Measurements from ENCODE around the gene NEGR1. TPM values are rescaled to one million over a fixed set of nuclear protein-coding genes. Genes with fewer than 3 reads are reported as not detected.

Gene NEGR1
- total and polyA plus RNA-seq, 11 donors, result 1.7 to 11.3 (median 6.8) TPM

DNA sequence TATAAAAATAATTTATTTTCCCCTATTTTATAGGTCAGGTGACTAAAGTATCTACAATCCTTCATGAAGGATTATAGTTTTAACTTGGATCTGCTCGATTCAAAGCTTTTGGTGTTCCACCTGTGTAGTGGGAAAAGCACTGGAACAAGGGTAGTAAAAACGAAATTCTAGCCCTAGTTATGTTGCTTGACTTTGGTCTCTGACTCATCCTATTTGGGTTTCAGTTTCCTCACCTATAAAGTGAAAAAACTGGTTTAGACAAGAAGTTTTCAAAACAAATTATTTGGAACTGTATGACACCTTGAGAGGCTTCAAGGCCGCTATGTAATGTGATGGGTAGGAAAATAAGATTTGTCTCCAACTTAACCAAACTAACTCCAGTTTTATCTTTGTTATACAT, 696.3 kb downstream of the NEGR1 start:
- Histone ChIP-seq H3K36me3 (no peaks in the 10 kb centered on the region), H3K9me3 (no peaks in the 10 kb centered on the region), H3K27ac (no peak overlapping the region), H3K4me3 (no peak overlapping the region), H3K27me3 (no peaks in the 10 kb centered on the region), H3K4me1 (peaks cover 0 to 9% (median 0%) of the 10 kb centered on the region in 12 donors)
- intact Hi-C loops (cut with DNase I), result loop anchor here in 8 of 10 donors (5.0 to 10.0 kb wide), 3 partner anchors 449 to 456 kb away; no protein-coding TSS in a partner anchor
- DNase-seq, result no peak
- WGBS, 4 donors, result 71 to 75% (median 72%) methylated on average over 3 of the region's 3 CpGs
- TF ChIP-seq CTCF (IDR thresholded peaks at IDR 0.05) (no peak), POLR2A (IDR thresholded peaks at IDR 0.05) (no peak)
- ATAC-seq, result no peak

DNA sequence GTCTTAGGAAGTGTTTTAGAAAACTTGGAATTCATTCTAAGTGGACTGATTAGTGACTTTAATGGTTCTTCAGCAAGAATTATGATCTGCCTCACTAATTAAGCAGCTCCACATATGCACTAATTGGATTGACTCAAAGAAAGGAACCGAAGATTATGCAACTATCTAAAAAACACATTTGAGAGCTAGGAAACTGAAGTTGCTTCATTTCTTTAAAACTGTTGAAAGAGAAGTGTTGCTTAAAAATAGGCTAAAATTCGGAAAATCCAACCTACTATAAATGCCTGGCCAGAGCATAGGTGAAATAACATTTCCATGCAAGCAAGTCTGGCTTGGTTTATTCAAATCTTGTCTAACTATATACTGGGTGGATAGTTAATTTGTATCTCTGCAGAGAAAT, 698.6 kb downstream of the NEGR1 start:
- TF ChIP-seq POLR2A (IDR thresholded peaks at IDR 0.05) (no peak), CTCF (IDR thresholded peaks at IDR 0.05) (no peak)
- Histone ChIP-seq H3K9me3 (no peaks in the 10 kb centered on the region), H3K4me3 (no peak overlapping the region), H3K4me1 (peaks cover 0 to 7% (median 0%) of the 10 kb centered on the region in 12 donors), H3K27me3 (no peaks in the 10 kb centered on the region), H3K36me3 (no peaks in the 10 kb centered on the region), H3K27ac (no peak overlapping the region)
- DNase-seq, result no peak
- intact Hi-C loops (cut with DNase I), result loop anchor here in 1 of 10 donors (10.0 kb wide), 1 partner anchor 451 kb away; no protein-coding TSS in a partner anchor
- WGBS, 4 donors, result 69 to 85% (median 76%) methylated on average over 2 of the region's 2 CpGs
- no peak for ATAC-seq

GRCh38 chr1:71582673-71583072, 699.7 kb downstream of the NEGR1 start:
- intact Hi-C loops (cut with DNase I), result loop anchor here in 1 of 10 donors (10.0 kb wide), 1 partner anchor 452 kb away; no protein-coding TSS in a partner anchor
- 69 to 88% (median 81%) methylated on average over 3 of the region's 3 CpGs for WGBS, 4 donors
- H3K36me3 ChIP-seq, result no peaks in the 10 kb centered on the region

More at GRCh38 chr1:71582673-71583072, 699.7 kb downstream of the NEGR1 start:
- no peak overlapping the region for H3K4me3 ChIP-seq
- no peaks in the 10 kb centered on the region for H3K9me3 ChIP-seq
- TF ChIP-seq POLR2A (IDR thresholded peaks at IDR 0.05) (no peak), CTCF (IDR thresholded peaks at IDR 0.05) (no peak)
- H3K27me3 ChIP-seq, result no peaks in the 10 kb centered on the region
- H3K4me1 ChIP-seq, result peaks cover 0 to 3% (median 0%) of the 10 kb centered on the region in 12 donors
- no peak overlapping the region for H3K27ac ChIP-seq
- ATAC-seq (no peak), DNase-seq (no peak)

Measured in heart left ventricle (tissue), 16 donors.